Measurements from ENCODE around the gene ZNF284.
"Not testable (repeated sequence)": the region's sequence is repeated elsewhere in the genome, so short reads cannot be mapped to it uniquely, and the experiment has no call there.

The ZNF284 gene

DNA sequence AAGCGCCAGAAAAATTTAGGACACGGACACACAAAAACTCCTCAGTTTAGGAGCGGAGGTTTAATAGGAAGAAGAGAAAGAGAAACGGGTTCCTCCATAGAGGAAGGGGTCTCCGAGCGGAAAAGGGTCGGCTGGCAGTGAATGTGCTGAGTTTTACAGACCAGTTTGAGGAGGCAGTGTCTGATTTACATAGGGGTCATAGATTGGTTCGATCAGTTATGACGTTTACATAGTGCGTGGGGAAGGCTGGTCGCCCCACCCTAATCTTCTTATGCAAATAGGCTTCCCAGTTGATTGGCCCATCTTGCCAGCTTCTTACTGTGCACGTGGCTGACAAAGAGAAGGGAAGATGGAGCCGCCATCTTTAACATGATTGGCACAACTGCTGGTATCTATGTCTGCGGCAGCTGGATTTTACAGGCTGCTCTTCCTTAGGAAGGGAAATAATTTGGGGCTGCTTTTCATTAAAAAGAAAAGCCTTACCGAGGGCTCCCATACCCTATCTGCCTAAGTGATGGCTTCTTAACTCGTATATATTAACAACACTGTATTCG, 40.0 kb downstream of the ZNF284 start:
- no peak for DNase-seq (ENCODE audit: low read depth, low spot score)

DNA sequence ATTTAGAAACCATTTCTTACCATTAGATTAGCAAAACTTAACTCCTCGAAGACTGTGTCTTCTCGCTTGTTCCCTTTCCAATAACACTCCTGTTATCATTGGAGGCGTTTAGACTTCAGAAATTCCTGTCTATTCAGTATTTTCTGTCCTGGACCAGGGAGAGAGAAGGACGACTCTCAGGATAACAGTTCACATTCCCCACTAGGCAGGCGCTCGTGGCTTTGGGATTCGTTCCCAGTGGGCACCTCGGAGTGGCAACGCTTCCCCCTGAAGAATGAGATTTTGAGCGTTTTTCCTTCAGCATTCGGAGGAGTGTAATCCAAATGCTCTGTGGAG, 40.8 kb downstream of the ZNF284 start:
- DNase-seq (ENCODE audit: low read depth, low spot score): no peak

DNA sequence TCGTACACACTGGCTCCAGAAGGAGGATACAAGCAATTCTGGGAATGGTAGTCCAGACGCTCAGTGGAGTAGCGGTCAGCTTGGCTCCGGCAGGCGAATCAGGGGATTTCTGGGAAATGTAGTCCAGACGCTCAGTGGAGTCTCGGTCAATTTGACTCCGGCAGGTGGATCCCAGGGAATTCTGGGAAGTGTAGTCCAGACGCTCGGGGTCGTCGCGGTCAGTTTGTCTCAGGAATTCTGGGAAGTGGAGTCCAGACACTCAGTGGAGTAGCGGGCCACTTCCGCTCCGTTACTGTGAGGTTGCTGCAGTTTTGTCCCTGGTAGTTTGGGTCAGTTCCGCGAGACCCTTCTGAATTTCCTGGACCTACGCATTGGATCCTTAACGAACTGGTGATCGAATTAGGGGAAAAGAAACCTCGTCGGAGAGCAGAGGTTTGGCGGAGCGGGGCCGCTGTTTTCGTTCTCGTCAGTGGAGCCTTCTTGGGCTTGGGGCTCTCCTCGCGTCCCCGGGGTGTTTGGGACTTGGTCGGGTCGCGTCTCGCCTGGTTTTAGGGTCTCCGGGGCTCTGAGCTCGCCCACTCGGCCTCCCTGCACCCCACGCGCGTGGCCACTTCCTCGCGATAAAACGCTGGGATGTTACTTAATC, 41.3 kb downstream of the ZNF284 start, which contains the start of gene ZNF225:
Gene ZNF225 (plus strand): TSS at position 262 of the 646 bp plus-strand sequence. CDS start 2,429 bp downstream, outside the sequence.
- peak; percentile 66 for DNase-seq (ENCODE audit: low read depth, low spot score)

- DNase-seq (ENCODE audit: low read depth, low spot score): no peak
Measured at GRCh38 chr19:44113784-44114390, 41.9 kb downstream of the ZNF284 start.

GRCh38 chr19:44121162-44121561, 49.2 kb downstream of the ZNF284 start:
- not testable (repeated sequence) for DNase-seq (ENCODE audit: low read depth, low spot score)

DNA sequence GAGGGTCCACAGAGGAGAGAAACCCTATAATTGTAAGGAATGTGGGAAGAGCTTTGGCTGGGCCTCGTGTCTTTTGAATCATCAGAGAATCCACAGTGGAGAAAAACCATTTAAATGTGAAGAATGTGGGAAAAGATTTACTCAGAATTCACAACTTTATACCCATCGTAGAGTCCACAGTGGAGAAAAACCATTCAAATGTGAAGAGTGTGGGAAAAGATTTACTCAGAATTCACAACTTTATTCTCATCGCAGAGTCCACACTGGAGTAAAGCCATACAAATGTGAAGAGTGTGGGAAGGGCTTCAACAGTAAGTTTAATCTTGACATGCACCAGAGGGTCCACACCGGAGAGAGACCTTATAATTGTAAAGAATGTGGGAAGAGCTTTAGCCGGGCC, 60.0 kb downstream of the ZNF284 start:
- DNase-seq (ENCODE audit: low read depth, low spot score): no peak
